Erythroblast (primary cell): ENCODE results near the gene DSCAML1.

Experiments used
- DNase-seq, 2 experiments: peaks; one replicate each; lab custom pipeline; 2025; lab: John Stamatoyannopoulos, UW
- GATA1 ChIP-seq: IDR thresholded peaks from 2 replicates; pipeline ENCODE4 v1.6.1; 2011; ENCODE audit warnings: low read depth, mild to moderate bottlenecking, control low read depth, low read length, moderate library complexity
- POLR2A ChIP-seq: IDR thresholded peaks from 2 replicates; pipeline ENCODE4 v1.6.1; 2011; ENCODE audit warnings: mild to moderate bottlenecking, low read length

The DSCAML1 gene

DNA sequence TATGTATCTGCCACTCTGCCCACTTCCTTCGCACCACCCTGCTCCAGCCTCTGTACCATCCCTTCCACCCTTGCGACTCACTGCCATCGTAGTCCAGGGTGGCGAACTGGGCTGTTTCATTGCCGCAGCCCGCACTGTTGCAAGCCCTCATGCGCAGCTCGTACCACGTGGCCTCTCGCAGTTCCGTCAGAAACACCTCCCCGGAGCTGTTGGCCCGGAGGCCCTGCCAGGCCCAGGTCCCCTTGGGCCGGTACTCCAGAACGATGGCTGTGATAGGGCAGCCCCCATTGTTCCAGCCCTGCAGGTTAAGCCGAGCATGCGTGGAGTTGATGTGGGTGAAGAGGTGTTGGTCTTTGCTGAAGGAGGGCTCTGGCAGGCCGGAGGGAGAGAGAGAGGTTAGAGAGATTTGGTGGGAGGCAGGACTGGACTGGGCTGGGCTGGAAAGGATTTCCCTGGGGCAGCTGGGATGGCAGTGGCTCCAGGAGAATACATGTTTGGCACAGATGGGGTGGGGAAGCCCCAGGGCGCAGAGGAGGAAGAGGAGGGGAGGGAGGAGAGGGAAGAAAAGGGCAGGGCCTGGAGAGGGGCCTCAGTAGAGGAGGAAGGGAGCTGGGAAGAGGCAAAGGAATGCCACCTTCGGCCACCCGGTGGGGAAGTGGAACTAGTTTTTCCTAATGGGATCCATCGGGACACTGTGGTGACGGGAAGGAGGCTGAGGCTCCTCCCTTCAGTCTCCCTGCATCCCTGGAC, 359.8 kb downstream of the DSCAML1 start:
- TF ChIP-seq POLR2A (no peak), GATA1 (no peak)
- no peak for DNase-seq

DNA sequence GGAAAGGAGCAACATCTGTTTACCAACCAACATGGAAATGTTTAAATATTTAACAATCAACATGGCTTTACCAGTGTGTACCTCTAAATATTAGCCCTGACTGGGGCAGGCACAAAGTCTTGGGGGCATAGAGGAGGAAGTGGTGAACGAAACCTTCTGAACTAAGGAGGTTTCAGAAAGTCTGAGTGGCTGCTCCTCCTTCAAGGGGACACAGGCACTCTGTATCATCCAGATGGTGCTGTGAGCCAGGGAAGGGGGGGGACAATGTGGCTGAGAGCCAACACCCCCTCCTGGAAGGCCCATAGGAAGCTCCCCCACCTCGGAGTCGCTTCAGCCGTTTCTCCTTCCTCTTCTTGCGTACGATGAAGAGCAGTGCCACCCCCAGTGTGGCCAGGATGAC, 361.7 kb downstream of the DSCAML1 start:
- no peak for DNase-seq

DNA sequence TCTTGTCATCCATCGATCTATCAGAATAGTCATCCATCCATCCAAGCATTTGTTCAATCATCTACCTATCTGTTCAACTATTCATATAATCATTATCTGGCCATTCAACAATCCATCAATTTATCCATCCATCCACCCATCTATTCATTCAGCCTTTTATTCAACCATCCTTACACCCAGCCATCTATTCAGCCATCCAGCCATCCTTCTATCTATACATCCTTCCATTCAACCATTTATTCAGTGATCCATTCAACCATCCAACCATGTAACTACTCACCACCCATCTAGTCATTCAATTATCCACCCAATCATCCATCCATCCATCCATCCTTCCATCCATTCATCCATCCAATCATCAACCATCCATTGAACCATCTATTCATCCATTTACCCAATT, 362.5 kb downstream of the DSCAML1 start:
- TF ChIP-seq GATA1 = no peak
- TF ChIP-seq POLR2A = no peak
- no peak for DNase-seq

More for the DNA sequence above, 361.7 kb downstream of the DSCAML1 start:
- no peak for TF ChIP-seq POLR2A
- no peak for TF ChIP-seq GATA1

DNA sequence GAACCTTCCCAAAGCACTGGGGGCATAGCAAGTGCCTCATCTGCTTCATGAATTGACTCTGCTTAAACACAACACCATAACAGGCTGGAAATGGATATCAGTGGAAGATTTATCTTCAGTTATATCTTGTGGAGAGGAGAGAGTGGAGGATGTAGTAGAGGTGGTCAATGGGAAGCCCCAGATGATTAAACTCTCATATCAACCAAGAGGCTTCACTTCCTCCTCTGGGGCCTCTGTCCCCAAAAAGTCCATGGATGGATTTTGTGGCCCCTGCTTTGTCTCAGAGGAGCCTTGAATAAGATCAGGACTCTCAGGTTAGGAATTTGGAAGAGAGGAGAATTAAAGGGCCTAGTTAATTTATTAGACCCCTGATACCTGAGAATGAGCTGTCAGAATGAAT, 363.3 kb downstream of the DSCAML1 start:
- TF ChIP-seq POLR2A = no peak
- no peak for TF ChIP-seq GATA1
- DNase-seq = no peak

DNA sequence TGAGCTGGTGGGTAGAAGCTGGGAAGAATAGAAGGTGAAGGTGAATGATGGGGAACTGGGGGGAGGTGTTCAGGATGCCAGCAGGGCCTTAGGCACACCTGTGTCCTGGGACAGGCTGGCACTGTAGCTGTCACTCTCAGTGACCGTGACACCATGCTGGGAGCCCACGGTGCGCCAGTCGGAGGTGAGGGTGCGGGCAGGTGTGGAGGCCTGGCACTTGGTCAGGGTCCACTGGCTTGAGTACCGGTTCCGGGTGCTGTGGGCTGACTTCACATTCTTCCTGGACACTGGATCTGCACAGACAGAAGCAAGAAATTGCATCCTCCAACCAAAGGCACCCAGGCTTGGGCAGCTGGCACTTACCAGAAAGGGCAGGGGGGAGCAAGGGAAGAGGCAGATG, 365.6 kb downstream of the DSCAML1 start:
- no peak for TF ChIP-seq POLR2A
- no peak for TF ChIP-seq GATA1
- DNase-seq = no peak

DNA sequence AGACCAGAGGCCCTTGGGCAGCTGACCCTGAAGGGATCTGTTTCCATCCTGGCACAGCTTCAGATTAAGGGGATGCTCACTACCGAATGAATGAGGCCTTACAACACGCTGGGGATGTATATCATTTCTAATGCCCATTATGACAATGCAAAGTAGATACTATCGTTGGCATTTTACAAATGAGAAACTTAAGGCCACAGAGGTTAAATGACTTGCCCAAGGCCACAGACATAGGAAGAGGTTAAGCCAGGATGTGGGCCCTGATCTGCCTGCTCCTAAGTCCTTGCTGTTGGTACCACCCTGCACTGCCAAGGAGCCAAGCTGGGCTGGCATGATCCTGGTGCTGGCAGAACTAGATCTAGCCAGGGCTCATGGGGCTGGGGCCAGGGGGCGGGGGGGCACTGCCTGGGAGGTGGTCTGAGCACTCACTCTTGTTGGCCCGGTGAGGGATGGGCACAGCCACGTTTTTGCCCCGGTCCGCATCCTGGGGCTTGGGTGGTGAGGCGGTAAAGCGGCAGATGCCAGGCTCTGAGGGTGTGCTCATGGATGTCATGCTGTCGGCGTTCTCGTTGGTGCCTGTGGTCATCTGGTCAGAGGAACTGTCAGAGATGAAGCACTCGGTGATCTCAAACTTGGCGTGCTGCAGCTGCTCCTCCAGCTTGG, 366.6 kb downstream of the DSCAML1 start:
- no peak for DNase-seq
- TF ChIP-seq POLR2A = no peak
- no peak for TF ChIP-seq GATA1

DNA sequence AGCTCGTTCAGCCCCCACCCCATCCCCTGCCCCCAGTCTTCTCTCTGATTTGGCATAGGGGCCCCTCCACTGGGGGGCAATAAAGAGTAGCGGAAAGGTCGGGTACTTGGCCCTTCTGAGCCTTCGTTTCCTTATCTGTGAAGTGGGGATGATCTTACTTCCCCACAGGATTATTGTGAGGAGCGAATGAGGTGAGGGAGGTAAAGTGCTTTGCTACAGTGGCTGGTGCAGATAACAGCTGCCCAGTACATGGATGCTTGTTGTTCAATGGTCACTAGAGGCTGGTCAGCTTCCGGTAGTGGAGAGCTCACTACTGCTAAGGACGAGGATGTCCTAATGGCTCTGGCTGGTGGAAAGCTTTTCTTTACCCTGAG, 368.2 kb downstream of the DSCAML1 start:
- TF ChIP-seq POLR2A = no peak
- TF ChIP-seq GATA1 = no peak

DNA sequence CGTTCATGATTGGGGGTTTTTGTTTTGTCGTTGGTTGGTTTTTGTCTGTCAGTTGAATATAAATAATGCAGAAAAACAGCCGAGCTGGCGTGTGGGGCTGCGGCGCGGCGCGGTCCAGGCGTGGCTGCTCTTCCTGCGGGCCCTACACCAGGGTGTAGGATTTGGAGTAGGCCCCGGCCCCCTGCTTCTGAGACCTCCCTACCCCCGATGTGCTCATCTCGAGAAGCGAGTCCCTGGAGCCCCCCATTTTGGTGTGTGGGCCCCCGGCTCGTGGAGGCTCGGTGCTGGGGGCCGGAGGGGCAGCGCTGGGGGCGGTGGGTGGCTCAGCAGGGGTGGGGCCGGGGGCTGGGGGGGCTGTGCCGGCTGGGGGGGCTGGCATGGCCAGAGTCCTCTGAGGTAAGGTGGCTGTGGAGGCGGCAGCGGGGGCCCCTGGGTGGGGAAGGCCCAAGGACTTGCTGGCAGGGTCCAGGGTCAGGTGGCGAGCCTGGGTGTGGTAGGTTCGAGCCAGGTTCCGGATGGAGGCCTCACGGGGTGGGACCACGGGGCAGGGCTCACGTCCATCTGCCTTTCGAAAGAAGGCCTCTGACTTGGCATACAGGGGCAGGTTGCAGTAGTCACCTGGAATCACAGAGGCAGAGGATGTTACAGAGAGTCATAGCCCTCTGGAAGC, 368.7 kb downstream of the DSCAML1 start:
- DNase-seq = no peak
- TF ChIP-seq GATA1 = no peak
- no peak for TF ChIP-seq POLR2A

More for the DNA sequence above, 368.2 kb downstream of the DSCAML1 start:
- DNase-seq = no peak

DNA sequence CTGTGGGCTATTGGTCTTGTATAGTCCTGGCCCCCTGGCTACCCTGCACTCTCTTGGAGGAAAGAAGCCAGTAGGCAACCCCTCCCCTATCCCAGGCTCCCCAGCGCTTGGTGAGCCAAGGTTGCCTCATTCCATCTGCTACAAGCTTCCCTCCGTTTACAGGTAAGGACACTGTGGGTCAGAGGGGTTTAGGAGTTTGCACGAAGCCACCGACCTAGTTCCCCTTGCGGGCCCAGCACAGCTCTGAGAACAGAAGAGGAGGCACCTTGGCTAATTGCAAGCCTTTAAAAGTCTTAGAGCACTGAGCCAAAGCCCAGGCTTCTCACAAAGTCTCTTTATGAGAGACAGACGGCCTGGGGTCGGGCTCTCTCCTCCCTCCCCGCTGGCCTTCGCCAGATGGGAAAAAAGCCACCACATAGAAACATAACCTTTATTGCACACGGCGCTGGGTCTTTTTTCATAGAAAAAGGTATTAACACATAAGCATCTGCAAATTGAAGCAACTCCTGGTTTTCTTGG, 369.6 kb downstream of the DSCAML1 start:
- TF ChIP-seq POLR2A (no peak), GATA1 (no peak)
- DNase-seq = no peak

DNA sequence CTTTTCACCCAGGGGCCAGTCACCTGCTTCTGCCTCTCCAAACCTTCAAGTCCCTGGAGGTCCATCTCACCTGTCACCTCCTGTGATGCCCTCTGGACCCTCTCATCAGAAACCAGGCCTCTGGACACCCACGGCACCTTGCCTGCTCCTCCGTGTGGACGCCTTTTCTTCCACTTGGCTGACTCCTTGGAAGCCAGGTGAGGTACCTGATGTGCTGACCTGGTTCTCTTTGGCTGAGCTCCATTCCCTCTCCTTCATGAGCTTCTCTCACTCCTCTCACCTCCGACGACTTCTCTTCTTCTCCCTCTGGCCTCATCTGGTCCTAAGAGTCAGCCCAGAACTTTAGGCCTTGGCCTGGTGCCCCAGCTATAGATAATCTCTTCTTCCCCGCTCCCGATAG, 370.1 kb downstream of the DSCAML1 start:
- no peak for DNase-seq
- TF ChIP-seq POLR2A = no peak
- no peak for TF ChIP-seq GATA1

DNA sequence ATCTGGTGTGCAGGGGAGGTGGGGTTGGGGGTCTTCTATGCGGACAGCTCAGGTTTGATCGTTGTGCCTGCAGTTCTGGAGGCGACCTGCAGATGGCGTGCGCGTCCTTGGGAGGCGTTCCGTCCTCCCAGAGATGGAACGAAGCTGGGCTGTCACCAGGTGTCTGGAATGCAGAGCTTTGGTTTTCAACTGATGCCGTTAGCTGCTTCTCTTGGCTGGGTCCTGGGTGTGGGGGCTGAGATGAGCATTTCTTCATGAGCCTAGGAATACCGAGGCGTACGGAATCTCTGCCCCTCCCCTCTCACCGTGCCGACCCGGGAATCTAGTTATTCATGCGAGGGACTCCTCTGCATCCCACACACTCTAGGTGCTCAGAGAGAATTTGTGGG, 370.7 kb downstream of the DSCAML1 start:
- peak; percentile 35 to 68 for DNase-seq
- TF ChIP-seq GATA1 (no peak), POLR2A (no peak)

DNA sequence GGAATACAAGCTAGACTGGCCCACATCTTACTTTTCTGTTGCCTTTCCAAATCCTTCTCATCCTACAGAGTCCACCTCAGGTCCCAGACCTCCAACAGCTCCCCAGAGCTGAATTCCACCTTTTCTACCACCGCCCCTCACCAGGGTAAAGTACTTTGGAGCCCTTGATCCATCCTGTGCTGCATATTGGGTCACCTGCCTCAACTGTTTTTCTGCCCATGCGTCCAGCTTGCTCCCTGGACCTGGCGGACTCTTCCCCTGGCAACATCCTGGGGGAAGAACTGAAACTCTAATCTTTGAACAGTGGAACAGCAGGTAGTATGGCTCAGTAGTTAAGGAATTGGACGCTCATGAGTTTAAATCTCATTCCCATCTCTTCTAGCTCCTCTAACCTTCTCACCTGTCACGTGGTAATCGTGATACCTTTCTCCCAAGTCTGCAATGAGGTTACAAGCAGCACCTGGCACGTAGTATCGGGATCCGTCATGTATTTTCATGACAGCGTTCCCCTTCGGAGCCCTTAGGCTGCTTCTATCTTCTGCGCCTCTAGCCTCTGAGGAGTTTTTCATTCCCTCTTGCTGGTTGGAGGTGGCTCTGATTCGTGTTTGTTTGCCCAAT, 371.2 kb downstream of the DSCAML1 start:
- TF ChIP-seq GATA1 (no peak), POLR2A (no peak)
- DNase-seq = no peak

DNA sequence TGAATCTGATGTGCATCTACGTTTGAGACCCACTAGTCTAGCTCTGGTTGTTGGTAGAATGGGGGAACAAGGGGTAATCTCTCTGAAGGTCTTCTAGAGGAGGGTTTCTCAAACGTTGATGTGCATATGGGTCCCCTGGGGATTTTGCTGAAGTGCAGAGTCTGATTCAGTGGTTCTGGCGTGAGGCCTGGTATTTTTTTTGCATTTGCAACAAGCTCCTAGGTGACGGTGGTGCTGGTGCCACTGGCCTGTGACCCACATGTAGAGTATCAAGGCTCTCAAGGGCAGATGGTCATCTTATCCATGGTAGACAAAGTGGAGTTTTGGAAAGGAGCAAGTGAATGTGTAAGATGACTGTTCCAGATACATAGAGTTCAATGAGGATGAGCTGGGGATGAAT, 372.2 kb downstream of the DSCAML1 start:
- TF ChIP-seq POLR2A (no peak), GATA1 (no peak)
- DNase-seq = no peak
